ENCODE data around the gene RNF34. TPM values are rescaled to one million over a fixed set of nuclear protein-coding genes. Genes with fewer than 3 reads are reported as not detected.

The RNF34 gene
- total and polyA plus RNA-seq, 4 donors = 13.9 to 49.2 (median 31.8) TPM

DNA sequence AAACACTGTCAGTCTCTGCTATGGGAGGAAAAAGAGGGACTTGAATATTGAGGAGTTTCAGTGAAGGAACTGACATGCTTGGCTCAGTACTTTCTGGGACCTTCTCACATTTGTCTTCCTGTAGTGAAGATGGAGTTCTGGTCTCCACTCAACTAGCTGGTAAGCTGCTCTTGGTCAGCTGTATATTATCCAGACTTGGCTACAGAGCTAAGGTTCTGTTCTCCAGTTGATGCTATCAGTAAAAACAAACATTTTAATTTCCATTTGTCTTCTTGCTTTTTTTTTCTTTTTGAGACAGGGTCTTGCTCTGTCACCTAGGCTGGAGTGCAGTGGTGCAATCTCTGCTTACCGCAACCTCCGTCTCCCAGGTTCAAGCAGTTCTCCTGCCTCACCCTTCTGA is 5.3 kb downstream of the RNF34 start:
- 90 to 95% methylated on average over 2 of the region's 2 CpGs for WGBS, 2 donors
- H3K36me3 ChIP-seq (ENCODE audit: control insufficient read depth in 4 of 4, insufficient read depth in 4 of 4, low read length in 4 of 4) = peaks cover 3 to 11% (median 7%) of the 10 kb centered on the region in 4 donors

GRCh38 chr12:121413917-121414316 is 14.0 kb downstream of the RNF34 start:
- peaks cover 9 to 20% (median 18%) of the 10 kb centered on the region in 4 donors for H3K36me3 ChIP-seq (ENCODE audit: control insufficient read depth in 4 of 4, insufficient read depth in 4 of 4, low read length in 4 of 4)
- no peaks in the 10 kb centered on the region for H3K9me3 ChIP-seq (ENCODE audit: control insufficient read depth in 4 of 4, insufficient read depth in 3 of 4, low read length in 3 of 4)
- no peak overlapping the region for H3K27ac ChIP-seq (ENCODE audit: low read depth in 1 of 2, low read length in 1 of 2)
- no peaks in the 10 kb centered on the region for H3K27me3 ChIP-seq (ENCODE audit: control insufficient read depth in 3 of 3, insufficient read depth in 3 of 3, low read length in 2 of 3)
- H3K4me3 ChIP-seq = no peak overlapping the region
- ATAC-seq (ENCODE audit: insufficient read depth, low FRiP score) = no peak
- no peak for DNase-seq
- TF ChIP-seq CTCF (IDR thresholded peaks at IDR 0.05; ENCODE audit: control extremely low read depth, extremely low read depth) = no peak
- WGBS, 2 donors = 65 to 89% methylated on average over 1 of the region's 1 CpG
- no peak overlapping the region for H3K9ac ChIP-seq (ENCODE audit: insufficient read depth in 1 of 2, low read length in 2 of 2)
- H3K4me1 ChIP-seq (ENCODE audit: control insufficient read depth in 5 of 5, insufficient read depth in 5 of 5, low read length in 5 of 5) = no peaks in the 10 kb centered on the region

More for the DNA sequence above, 5.3 kb downstream of the RNF34 start:
- H3K27me3 ChIP-seq (ENCODE audit: control insufficient read depth in 3 of 3, insufficient read depth in 3 of 3, low read length in 2 of 3) = no peaks in the 10 kb centered on the region
- H3K4me1 ChIP-seq (ENCODE audit: control insufficient read depth in 5 of 5, insufficient read depth in 5 of 5, low read length in 5 of 5) = peaks cover 0 to 14% (median 2%) of the 10 kb centered on the region in 5 donors
- no peaks in the 10 kb centered on the region for H3K9me3 ChIP-seq (ENCODE audit: control insufficient read depth in 4 of 4, insufficient read depth in 3 of 4, low read length in 3 of 4)
- ATAC-seq (ENCODE audit: insufficient read depth, low FRiP score) (no peak), DNase-seq (no peak)
- H3K4me3 ChIP-seq = no peak overlapping the region
- no peak for TF ChIP-seq CTCF (IDR thresholded peaks at IDR 0.05; ENCODE audit: control extremely low read depth, extremely low read depth)
- H3K27ac ChIP-seq (ENCODE audit: low read depth in 1 of 2, low read length in 1 of 2) = no peak overlapping the region
- no peak overlapping the region for H3K9ac ChIP-seq (ENCODE audit: insufficient read depth in 1 of 2, low read length in 2 of 2)

DNA sequence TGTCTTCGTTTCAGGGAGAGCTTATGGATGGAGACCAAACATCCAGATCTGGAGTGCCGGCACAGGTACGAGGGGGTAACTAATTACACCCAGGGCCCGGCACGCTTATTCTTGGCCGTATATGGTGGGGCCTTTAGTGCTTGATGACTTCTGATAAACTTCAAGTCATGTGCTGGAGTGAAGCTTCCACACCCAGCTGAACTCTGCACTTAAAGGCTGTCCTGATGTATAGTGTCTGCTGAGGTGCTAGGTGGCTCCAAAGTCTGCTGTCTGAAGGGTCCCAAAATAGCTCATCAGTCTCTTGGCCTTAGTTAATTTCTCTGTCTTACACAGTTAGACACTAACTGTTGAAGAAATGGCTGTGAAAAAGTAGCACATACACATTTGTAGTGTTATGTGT is 17.9 kb downstream of the RNF34 start:
- no peak for DNase-seq
- no peak for TF ChIP-seq CTCF (IDR thresholded peaks at IDR 0.05; ENCODE audit: control extremely low read depth, extremely low read depth)
- no peak overlapping the region for H3K9ac ChIP-seq (ENCODE audit: insufficient read depth in 1 of 2, low read length in 2 of 2)
- 94 to 96% methylated on average over 6 of the region's 6 CpGs for WGBS, 2 donors
- H3K4me1 ChIP-seq (ENCODE audit: control insufficient read depth in 5 of 5, insufficient read depth in 5 of 5, low read length in 5 of 5) = peaks cover 0 to 4% (median 0%) of the 10 kb centered on the region in 5 donors
- H3K27me3 ChIP-seq (ENCODE audit: control insufficient read depth in 3 of 3, insufficient read depth in 3 of 3, low read length in 2 of 3) = no peaks in the 10 kb centered on the region
- H3K27ac ChIP-seq (ENCODE audit: low read depth in 1 of 2, low read length in 1 of 2) = no peak overlapping the region
- no peak for ATAC-seq (ENCODE audit: insufficient read depth, low FRiP score)
- H3K4me3 ChIP-seq = no peak overlapping the region
- H3K9me3 ChIP-seq (ENCODE audit: control insufficient read depth in 4 of 4, insufficient read depth in 3 of 4, low read length in 3 of 4) = no peaks in the 10 kb centered on the region
- peaks cover 19 to 42% (median 30%) of the 10 kb centered on the region in 4 donors for H3K36me3 ChIP-seq (ENCODE audit: control insufficient read depth in 4 of 4, insufficient read depth in 4 of 4, low read length in 4 of 4)

GRCh38 chr12:121420109-121420508 is 20.2 kb downstream of the RNF34 start:
- H3K36me3 ChIP-seq (ENCODE audit: control insufficient read depth in 4 of 4, insufficient read depth in 4 of 4, low read length in 4 of 4) = peaks cover 35 to 53% (median 44%) of the 10 kb centered on the region in 4 donors
- ATAC-seq (ENCODE audit: insufficient read depth, low FRiP score) (no peak), DNase-seq (no peak)
- H3K4me3 ChIP-seq = no peak overlapping the region
- H3K27ac ChIP-seq (ENCODE audit: low read depth in 1 of 2, low read length in 1 of 2) = no peak overlapping the region
- peaks cover 0 to 10% (median 0%) of the 10 kb centered on the region in 5 donors for H3K4me1 ChIP-seq (ENCODE audit: control insufficient read depth in 5 of 5, insufficient read depth in 5 of 5, low read length in 5 of 5)
- 88 to 95% methylated on average over 6 of the region's 6 CpGs for whole genome bisulfite sequencing, 2 donors
- H3K27me3 ChIP-seq (ENCODE audit: control insufficient read depth in 3 of 3, insufficient read depth in 3 of 3, low read length in 2 of 3) = no peaks in the 10 kb centered on the region
- TF ChIP-seq CTCF (IDR thresholded peaks at IDR 0.05; ENCODE audit: control extremely low read depth, extremely low read depth) = no peak
- no peak overlapping the region for H3K9ac ChIP-seq (ENCODE audit: insufficient read depth in 1 of 2, low read length in 2 of 2)
- no peaks in the 10 kb centered on the region for H3K9me3 ChIP-seq (ENCODE audit: control insufficient read depth in 4 of 4, insufficient read depth in 3 of 4, low read length in 3 of 4)
